ACC112 (cell line): Measurements from ENCODE around the gene GSG1L2.

ENCODE experiments used
- H2AFZ ChIP-seq: fragments of 200-600 bp; sonication (generic); one replicate; pipeline ENCODE4 v1.6.0; 2017; ENCODE audit warnings: antibody characterized with exemption, low read length; ENCODE audit not compliant: unreplicated experiment
- H3K27ac ChIP-seq: fragments of 200-600 bp; sonication (generic); 2 replicates; pipeline ENCODE4 v1.5.1; 2014; ENCODE audit warnings: low read depth, mild to moderate bottlenecking, antibody characterized with exemption, low read length, moderate library complexity
- H3K27me3 ChIP-seq: fragments of 200-600 bp; sonication (generic); 2 replicates; pipeline ENCODE4 v1.6.1; 2014; ENCODE audit warnings: mild to moderate bottlenecking, antibody characterized with exemption, low read length, moderate library complexity, mixed read lengths; ENCODE audit not compliant: insufficient read depth
- H3K36me3 ChIP-seq: fragments of 200-600 bp; sonication (generic); 2 replicates; pipeline ENCODE4 v1.6.1; 2016; ENCODE audit warnings: mild to moderate bottlenecking, antibody characterized with exemption, low read length, moderate library complexity, mixed read lengths; ENCODE audit not compliant: insufficient read depth
- H3K4me1 ChIP-seq: fragments of 200-600 bp; sonication (generic); one replicate; pipeline ENCODE4 v1.6.1; 2016; ENCODE audit warnings: low read length, mixed read lengths; ENCODE audit not compliant: insufficient read depth, unreplicated experiment, control insufficient read depth
- H3K4me3 ChIP-seq: fragments of 200-600 bp; sonication (generic); 2 replicates; pipeline ENCODE4 v1.5.1; 2014; ENCODE audit warnings: mild to moderate bottlenecking, low read depth, low read length
- H3K79me2 ChIP-seq: fragments of 200-600 bp; sonication (generic); one replicate; pipeline ENCODE4 v1.6.0; 2016; ENCODE audit warnings: low read length; ENCODE audit not compliant: control insufficient read depth, unreplicated experiment, insufficient read depth

Gene GSG1L2

DNA sequence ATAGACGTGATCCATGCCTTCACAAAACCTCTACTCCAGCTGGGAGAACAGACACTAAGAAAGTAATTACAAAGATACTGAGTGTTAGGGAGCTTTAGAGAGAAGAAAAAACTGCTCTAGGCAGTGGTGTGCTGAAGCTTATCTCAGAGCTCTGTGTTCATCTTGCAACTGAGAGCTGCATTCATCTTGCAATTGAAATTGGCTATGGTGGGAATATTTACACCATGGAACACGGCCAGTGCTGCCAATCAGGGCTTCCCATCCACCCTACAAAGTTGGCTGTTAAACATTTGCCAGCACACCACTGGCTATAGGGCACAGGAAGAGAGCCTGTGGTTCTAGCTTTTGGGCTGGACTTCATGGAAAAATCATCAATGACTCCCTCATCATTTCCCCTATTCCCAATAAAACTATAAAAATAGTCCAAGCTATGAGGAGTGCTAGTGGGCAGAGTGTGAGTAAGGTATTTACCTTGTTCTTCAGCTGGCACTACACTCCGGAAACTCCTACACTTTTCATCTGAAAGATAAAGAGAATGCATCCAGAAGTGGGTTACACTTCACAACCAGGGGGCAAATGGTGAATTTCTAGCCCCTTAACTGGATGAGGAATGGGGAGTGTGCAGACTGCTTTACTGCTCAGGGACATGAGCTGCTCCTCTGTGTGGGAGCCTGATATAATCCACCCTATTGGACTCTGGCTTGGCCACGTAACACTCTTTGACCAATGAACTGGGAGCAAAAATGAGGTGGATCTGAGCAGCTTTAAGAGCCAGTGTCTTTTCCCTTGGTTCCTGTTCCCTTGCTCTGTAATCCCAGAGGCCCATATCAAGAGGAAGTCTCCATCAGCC is 11.6 kb downstream of the GSG1L2 start:
- Histone ChIP-seq H2AFZ (no peak overlapping the region), H3K36me3 (no peaks in the 10 kb centered on the region), H3K27ac (no peak overlapping the region), H3K4me3 (no peak overlapping the region), H3K79me2 (no peaks in the 10 kb centered on the region), H3K4me1 (no peaks in the 10 kb centered on the region), H3K27me3 (no peaks in the 10 kb centered on the region)

- no peaks in the 10 kb centered on the region for H3K79me2 ChIP-seq
- no peaks in the 10 kb centered on the region for H3K36me3 ChIP-seq
- no peaks in the 10 kb centered on the region for H3K27me3 ChIP-seq
- H3K27ac ChIP-seq: no peak overlapping the region
- no peaks in the 10 kb centered on the region for H3K4me1 ChIP-seq
- no peak overlapping the region for H3K4me3 ChIP-seq
- no peak overlapping the region for H2AFZ ChIP-seq
These were observed 12.5 kb downstream of the GSG1L2 start for GRCh38 chr17:9809409-9809808.

DNA sequence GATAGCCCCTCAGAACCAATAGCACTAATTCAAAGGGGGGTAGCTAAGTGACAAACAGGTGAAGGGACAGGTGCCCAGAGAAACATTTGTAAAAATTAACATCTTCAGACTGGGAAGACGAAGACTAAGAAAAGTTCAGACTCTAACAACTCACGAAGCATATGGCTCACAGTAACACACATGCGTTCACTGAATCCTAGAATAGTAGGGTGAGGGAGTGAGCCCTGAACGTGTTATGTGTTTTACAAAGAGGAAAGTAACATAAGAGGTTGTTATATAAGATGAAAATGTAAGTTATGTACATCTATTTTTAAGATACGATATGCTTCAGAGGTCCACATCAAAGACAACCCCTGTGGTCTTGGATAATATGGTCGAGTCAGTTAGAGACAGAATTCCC is 15.2 kb downstream of the GSG1L2 start:
- Histone ChIP-seq H3K4me3 (no peak overlapping the region), H3K36me3 (no peaks in the 10 kb centered on the region), H3K4me1 (no peaks in the 10 kb centered on the region), H3K27me3 (no peaks in the 10 kb centered on the region), H2AFZ (no peak overlapping the region), H3K27ac (no peak overlapping the region), H3K79me2 (no peaks in the 10 kb centered on the region)

- Histone ChIP-seq H3K27ac (no peak overlapping the region), H3K4me1 (no peaks in the 10 kb centered on the region), H3K27me3 (no peaks in the 10 kb centered on the region), H3K4me3 (no peak overlapping the region), H2AFZ (no peak overlapping the region), H3K79me2 (no peaks in the 10 kb centered on the region), H3K36me3 (no peaks in the 10 kb centered on the region)
These were observed 16.1 kb downstream of the GSG1L2 start for GRCh38 chr17:9805769-9806168.

DNA sequence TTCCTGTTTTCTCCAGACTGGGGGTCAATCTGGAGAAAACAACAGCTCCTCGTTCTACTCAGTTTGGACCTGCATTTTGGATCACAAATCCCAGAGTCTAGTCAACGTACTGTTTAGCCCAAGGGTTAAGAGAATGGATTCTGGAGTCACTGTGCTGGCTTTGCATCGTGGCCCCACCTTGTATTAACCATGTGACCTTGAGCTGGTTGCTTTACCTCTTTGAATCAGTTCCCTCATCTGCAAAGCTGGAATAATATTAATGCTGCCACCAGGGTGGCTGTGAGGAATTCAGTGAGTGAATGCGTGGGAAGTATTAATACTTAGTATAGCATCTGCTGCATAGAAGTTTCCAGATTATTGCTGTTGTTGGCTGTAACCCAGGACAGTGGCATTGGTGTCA is 19.2 kb downstream of the GSG1L2 start:
- no peaks in the 10 kb centered on the region for H3K36me3 ChIP-seq
- no peak overlapping the region for H3K27ac ChIP-seq
- H2AFZ ChIP-seq: no peak overlapping the region
- no peaks in the 10 kb centered on the region for H3K27me3 ChIP-seq
- H3K4me1 ChIP-seq: no peaks in the 10 kb centered on the region
- no peaks in the 10 kb centered on the region for H3K79me2 ChIP-seq
- no peak overlapping the region for H3K4me3 ChIP-seq

DNA sequence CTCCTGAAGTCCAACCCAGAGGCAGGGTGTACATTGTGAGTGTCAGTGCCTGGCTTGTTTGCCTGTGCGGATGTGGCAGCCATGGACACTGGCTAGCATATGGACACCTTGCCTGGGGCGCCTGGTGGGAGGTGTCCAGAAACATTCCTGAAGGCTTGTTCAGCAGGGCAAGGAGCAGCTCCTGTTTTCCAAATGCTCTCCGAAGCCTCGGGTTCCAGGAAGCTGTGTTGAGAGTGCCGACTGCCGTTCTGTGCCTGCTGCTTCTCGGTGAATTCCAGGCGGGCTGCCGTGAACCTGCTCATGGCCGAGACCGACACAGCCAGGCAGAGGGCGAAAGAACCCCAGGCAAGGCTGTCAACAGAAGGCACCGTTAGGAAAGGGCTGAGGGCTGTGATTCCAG is 19.6 kb downstream of the GSG1L2 start:
- no peak overlapping the region for H2AFZ ChIP-seq
- H3K4me1 ChIP-seq: no peaks in the 10 kb centered on the region
- no peaks in the 10 kb centered on the region for H3K79me2 ChIP-seq
- no peaks in the 10 kb centered on the region for H3K27me3 ChIP-seq
- no peak overlapping the region for H3K4me3 ChIP-seq
- no peak overlapping the region for H3K27ac ChIP-seq
- H3K36me3 ChIP-seq: no peaks in the 10 kb centered on the region

- H3K79me2 ChIP-seq: no peaks in the 10 kb centered on the region
- H3K4me3 ChIP-seq: no peak overlapping the region
- H3K27ac ChIP-seq: no peak overlapping the region
- H3K36me3 ChIP-seq: no peaks in the 10 kb centered on the region
- H3K4me1 ChIP-seq: no peaks in the 10 kb centered on the region
- H2AFZ ChIP-seq: no peak overlapping the region
- H3K27me3 ChIP-seq: no peaks in the 10 kb centered on the region
These were observed 20.4 kb downstream of the GSG1L2 start for GRCh38 chr17:9801505-9801904.

- no peaks in the 10 kb centered on the region for H3K4me1 ChIP-seq
- no peak overlapping the region for H3K4me3 ChIP-seq
- H3K27ac ChIP-seq: no peak overlapping the region
- no peaks in the 10 kb centered on the region for H3K36me3 ChIP-seq
- H3K79me2 ChIP-seq: no peaks in the 10 kb centered on the region
- no peaks in the 10 kb centered on the region for H3K27me3 ChIP-seq
- H2AFZ ChIP-seq: no peak overlapping the region
These were observed 23.2 kb downstream of the GSG1L2 start for GRCh38 chr17:9798724-9799123.

DNA sequence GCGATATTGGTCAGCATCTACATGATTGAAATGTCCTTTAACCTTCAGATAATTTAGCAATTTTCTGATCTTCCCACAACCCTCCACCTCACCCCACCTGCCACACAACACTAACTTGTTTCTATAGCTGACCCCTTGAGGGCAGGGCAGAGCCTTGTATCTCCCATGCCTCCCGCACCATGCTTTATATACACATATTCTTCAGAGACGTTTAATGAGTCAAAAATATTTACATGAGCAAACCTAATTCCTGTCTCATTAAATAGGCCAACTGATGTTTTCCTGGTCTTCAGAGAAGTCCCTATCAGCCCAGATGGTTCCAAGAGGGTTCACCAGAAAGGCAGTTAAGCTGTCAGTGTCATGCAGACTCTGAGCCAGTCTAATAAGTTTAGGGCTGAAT is 23.9 kb downstream of the GSG1L2 start:
- no peak overlapping the region for H3K4me3 ChIP-seq
- no peaks in the 10 kb centered on the region for H3K79me2 ChIP-seq
- H2AFZ ChIP-seq: no peak overlapping the region
- no peak overlapping the region for H3K27ac ChIP-seq
- H3K27me3 ChIP-seq: no peaks in the 10 kb centered on the region
- H3K4me1 ChIP-seq: no peaks in the 10 kb centered on the region
- H3K36me3 ChIP-seq: no peaks in the 10 kb centered on the region

DNA sequence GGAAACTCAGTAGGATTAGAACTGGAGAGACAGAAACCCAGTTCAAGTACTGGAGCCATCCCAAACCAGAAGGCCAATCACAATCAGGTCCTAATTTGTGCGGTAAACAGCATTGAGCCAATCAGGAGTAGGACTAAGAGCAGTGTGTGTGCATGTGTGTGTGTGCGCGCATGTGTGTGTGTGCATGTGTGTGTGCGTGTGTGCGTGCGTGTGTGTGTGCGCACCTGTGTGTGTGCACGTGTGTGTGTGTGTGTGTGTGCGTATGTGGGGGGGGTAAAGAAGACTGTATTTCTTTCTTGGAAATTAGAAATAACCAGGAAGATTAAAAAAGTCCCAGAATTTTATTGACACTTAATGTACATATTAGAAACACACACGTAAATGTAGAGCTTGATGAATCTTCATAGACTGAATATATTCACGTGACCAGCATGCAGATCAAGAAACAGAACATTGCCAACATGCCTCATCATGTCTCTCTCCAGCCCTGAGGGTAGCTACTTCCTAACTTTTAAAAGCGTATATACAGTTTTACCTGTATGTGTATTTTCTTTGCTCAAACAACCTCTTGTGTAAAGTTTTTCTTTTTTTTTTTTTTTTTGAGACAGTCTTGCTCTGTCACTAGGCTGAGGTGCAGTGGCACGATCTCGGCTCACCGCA is 29.6 kb downstream of the GSG1L2 start:
- Histone ChIP-seq H3K4me3 (no peak overlapping the region), H3K36me3 (no peaks in the 10 kb centered on the region), H3K79me2 (no peaks in the 10 kb centered on the region), H3K27ac (no peak overlapping the region), H2AFZ (no peak overlapping the region), H3K4me1 (no peaks in the 10 kb centered on the region), H3K27me3 (no peaks in the 10 kb centered on the region)
